IMR-90 (cell line): ENCODE results near the gene GPR158.

Experiments
- CTCF ChIP-seq: conservative IDR thresholded peaks from 2 replicates; pipeline ENCODE4 v1.5.1; 2012; ENCODE audit warnings: mild to moderate bottlenecking, low read depth, low read length, improper control_type of control experiment
- POLR2A ChIP-seq: IDR thresholded peaks from 2 replicates; pipeline ENCODE4 v1.6.1; 2012; ENCODE audit warnings: mild to moderate bottlenecking, low read depth, low read length
- RAD21 ChIP-seq: IDR thresholded peaks from 2 replicates; pipeline ENCODE4 v1.6.1; 2012; ENCODE audit warnings: low read length, improper control_type of control experiment

- no peak for TF ChIP-seq CTCF
- TF ChIP-seq RAD21: no peak
- TF ChIP-seq POLR2A: no peak
These were observed 389.6 kb downstream of the GPR158 start for GRCh38 chr10:25564351-25564750.
